ENCODE data around the gene SEC24C. TPM values are rescaled to one million over a fixed set of nuclear protein-coding genes. Genes with fewer than 3 reads are reported as not detected.

Gene SEC24C
- total RNA-seq, 1 experiment from 2014 or later, result 325 TPM

DNA sequence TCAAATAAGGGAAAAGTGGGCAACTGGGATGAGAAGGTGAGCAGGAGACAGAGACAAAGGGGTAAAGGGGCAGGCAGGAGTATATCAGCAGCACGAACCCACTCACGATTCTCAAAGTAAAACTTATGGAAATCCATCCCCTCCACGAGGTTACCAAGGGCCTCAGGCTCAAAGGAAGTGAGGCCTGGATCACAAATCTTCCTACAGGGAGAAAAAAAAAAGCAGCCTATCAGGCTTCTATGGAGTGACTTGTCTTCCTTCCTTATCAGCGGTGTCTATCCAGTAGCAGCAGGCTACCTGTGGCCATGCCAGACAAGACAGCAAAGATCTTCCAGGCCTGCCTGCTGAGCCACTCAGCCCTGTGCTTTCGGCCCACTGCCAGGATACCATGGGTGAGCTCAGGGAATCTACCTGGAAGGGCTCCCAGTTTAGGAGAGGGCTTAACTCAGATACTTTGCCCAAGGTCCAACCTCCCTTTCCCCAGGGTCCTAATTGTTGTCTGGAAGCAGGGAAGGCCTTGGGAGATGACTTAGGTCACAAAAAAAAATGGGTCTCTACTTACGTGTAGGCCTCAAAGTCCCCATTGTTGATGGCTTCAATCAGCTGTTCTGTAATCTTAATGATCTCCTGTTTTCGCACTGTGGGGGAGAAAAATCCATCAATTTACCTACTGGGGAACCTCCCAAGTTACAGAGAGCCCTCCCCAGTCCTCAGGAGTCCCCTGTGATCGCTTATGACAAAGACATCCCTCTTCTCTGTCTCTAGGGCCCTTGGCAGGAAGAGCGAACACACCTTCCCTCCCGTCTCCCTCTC lies 73.0 kb downstream of the SEC24C start:
- ATAC-seq (no peak), DNase-seq (no peak)
- H3K36me3 ChIP-seq (ENCODE audit: low read depth, low read length), result peaks cover 56% of the 10 kb centered on the region
- peaks cover 22% of the 10 kb centered on the region for H3K4me1 ChIP-seq (ENCODE audit: insufficient read depth, low read length)
- H3K9me2 ChIP-seq (replicated peaks; ENCODE audit: low read length), result no peaks in the 10 kb centered on the region
- no peaks in the 10 kb centered on the region for H3K79me2 ChIP-seq (ENCODE audit: low read length)
- peaks cover 3% of the 10 kb centered on the region; the same call in 1 of the 2 replicates for H4K20me1 ChIP-seq (ENCODE audit: low read length)
- POLR2A ChIA-PET (ENCODE audit: unreplicated experiment), result interaction anchor here (0.6 kb wide), 2 partner anchors 35 to 94 kb away, joined by 3 to 6 read pairs; no protein-coding TSS in a partner anchor
- TF ChIP-seq EZH2phosphoT487 (IDR thresholded peaks at IDR 0.05; ENCODE audit: borderline replicate concordance, low read length) (no peak), EZH2 (IDR thresholded peaks at IDR 0.05; ENCODE audit: low read length, unreplicated experiment) (no peak)
- TF ChIP-seq, protein P1, sequence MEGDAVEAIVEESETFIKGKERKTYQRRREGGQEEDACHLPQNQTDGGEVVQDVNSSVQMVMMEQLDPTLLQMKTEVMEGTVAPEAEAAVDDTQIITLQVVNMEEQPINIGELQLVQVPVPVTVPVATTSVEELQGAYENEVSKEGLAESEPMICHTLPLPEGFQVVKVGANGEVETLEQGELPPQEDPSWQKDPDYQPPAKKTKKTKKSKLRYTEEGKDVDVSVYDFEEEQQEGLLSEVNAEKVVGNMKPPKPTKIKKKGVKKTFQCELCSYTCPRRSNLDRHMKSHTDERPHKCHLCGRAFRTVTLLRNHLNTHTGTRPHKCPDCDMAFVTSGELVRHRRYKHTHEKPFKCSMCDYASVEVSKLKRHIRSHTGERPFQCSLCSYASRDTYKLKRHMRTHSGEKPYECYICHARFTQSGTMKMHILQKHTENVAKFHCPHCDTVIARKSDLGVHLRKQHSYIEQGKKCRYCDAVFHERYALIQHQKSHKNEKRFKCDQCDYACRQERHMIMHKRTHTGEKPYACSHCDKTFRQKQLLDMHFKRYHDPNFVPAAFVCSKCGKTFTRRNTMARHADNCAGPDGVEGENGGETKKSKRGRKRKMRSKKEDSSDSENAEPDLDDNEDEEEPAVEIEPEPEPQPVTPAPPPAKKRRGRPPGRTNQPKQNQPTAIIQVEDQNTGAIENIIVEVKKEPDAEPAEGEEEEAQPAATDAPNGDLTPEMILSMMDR (conservative IDR thresholded peaks at IDR 0.05; ENCODE audit: low read depth, low read length), result no peak
- H3K9me3 ChIP-seq (ENCODE audit: low read length), result no peaks in the 10 kb centered on the region
- intact Hi-C loops (cut with micrococcal nuclease), result no loop called here
- no peak overlapping the region for H3K27ac ChIP-seq (ENCODE audit: low read length)
- CTCF ChIA-PET, result interaction anchor here (0.9 to 3.2 kb wide), 3 partner anchors 11 to 62 kb away, joined by 3 to 32 read pairs (median 3); partner anchors contain the start of gene CHCHD1
- H3K27me3 ChIP-seq (ENCODE audit: low read length), result no peaks in the 10 kb centered on the region
- H3K4me3 ChIP-seq (ENCODE audit: low read length), result no peak overlapping the region
- no peak overlapping the region for H3K9ac ChIP-seq (ENCODE audit: low read length)
- H2AFZ ChIP-seq (ENCODE audit: low read length), result no peak overlapping the region
- no peak overlapping the region for H3K4me2 ChIP-seq (ENCODE audit: low read length)
- H3F3A ChIP-seq (ENCODE audit: low read length, unreplicated experiment), result peaks cover 14% of the 10 kb centered on the region
- no TSS peak for BruUV-seq (replicated peaks)

DNA sequence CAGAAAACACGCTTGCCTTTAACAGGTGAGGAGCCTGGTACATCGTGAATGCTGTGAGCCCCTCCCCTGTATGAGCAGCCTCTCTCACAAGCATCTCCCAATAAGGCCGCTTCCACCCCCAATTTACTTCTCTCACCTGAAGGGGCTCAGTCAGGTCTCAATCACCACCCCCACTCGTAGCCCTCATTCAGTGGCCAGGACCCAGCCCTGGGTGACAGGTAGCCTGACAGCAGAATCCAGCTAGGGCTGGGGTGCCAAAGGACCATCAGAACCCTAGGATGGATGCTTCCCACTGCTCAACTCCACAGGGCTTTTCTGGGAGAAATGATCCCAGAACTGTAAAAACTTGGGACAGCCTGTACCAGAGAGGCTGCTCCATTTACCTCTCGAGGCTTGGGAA lies 73.7 kb downstream of the SEC24C start:
- H4K20me1 ChIP-seq (ENCODE audit: low read length), result peaks cover 3% of the 10 kb centered on the region; the same call in 1 of the 2 replicates
- peaks cover 22% of the 10 kb centered on the region for H3K4me1 ChIP-seq (ENCODE audit: insufficient read depth, low read length)
- peaks cover 8% of the 10 kb centered on the region for H3F3A ChIP-seq (ENCODE audit: low read length, unreplicated experiment)
- TF ChIP-seq, protein P1 (conservative IDR thresholded peaks at IDR 0.05; ENCODE audit: low read depth, low read length), result no peak
- TF ChIP-seq EZH2phosphoT487 (IDR thresholded peaks at IDR 0.05; ENCODE audit: borderline replicate concordance, low read length) (no peak), EZH2 (IDR thresholded peaks at IDR 0.05; ENCODE audit: low read length, unreplicated experiment) (no peak)
- H3K27me3 ChIP-seq (ENCODE audit: low read length), result no peaks in the 10 kb centered on the region
- no TSS peak for BruUV-seq (replicated peaks)
- no peak overlapping the region for H2AFZ ChIP-seq (ENCODE audit: low read length)
- no peak overlapping the region for H3K27ac ChIP-seq (ENCODE audit: low read length)
- DNase-seq (no peak), ATAC-seq (no peak)
- H3K36me3 ChIP-seq (ENCODE audit: low read depth, low read length), result peaks cover 56% of the 10 kb centered on the region
- H3K9me2 ChIP-seq (replicated peaks; ENCODE audit: low read length), result no peaks in the 10 kb centered on the region
- H3K9ac ChIP-seq (ENCODE audit: low read length), result no peak overlapping the region
- ChIA-PET CTCF (interaction anchor here (0.6 to 3.2 kb wide), 2 partner anchors 19 to 62 kb away, joined by 3 to 32 read pairs; no protein-coding TSS in a partner anchor), POLR2A (ENCODE audit: unreplicated experiment) (no interaction called here)
- no peak overlapping the region for H3K4me3 ChIP-seq (ENCODE audit: low read length)
- no peak overlapping the region for H3K4me2 ChIP-seq (ENCODE audit: low read length)
- H3K79me2 ChIP-seq (ENCODE audit: low read length), result no peaks in the 10 kb centered on the region
- intact Hi-C loops (cut with micrococcal nuclease), result loop anchor here (2.0 kb wide), 2 partner anchors 31 to 61 kb away; no protein-coding TSS in a partner anchor
- H3K9me3 ChIP-seq (ENCODE audit: low read length), result no peaks in the 10 kb centered on the region

Measured in PC-3 (cell line).